HepG2 (cell line): ENCODE results near the gene PACC1. TPM values are rescaled to one million over a fixed set of nuclear protein-coding genes. Genes with fewer than 3 reads are reported as not detected.

Experiments used
- ATAC-seq: fragments of 200-7000 bp; cut with Tn5 transposase; 3 replicates; pipeline ENCODE4 v1.9.1; 2020; ENCODE audit warnings: mild to moderate bottlenecking, moderate library complexity
- BruUV-seq: library from RNA; stranded (reverse); fragments of 400-500 nt; replicated peaks from 2 replicates; lab custom pipeline; 2021; lab: Mats Ljungman, UMichigan
- CTCF ChIA-PET: fragments of 300-600 bp; formaldehyde crosslinking; extraction: SDS; loops from one replicate; lab custom pipeline; 2021; ENCODE audit warnings: low total read pairs, inconsistent platforms, low intra/inter-chr PET ratio; lab: Yijun Ruan, JAX
- POLR2A ChIA-PET: fragments of 350-600 bp; sonication (Branson Sonifier 250); formaldehyde crosslinking; loops from one replicate; lab custom pipeline; 2020; ENCODE audit warnings: antibody characterized with exemption, inconsistent platforms; lab: Yijun Ruan, JAX
- DNase-seq: peaks from one replicate; pipeline ENCODE4 v3.0.0-alpha.2; 2015; ENCODE audit warnings: low spot score
- FAIRE-seq: peaks from 3 replicates; lab custom pipeline; 2011; peaks lifted over from hg19 to GRCh38; lab: Jason Lieb, UNC
- H2AFZ ChIP-seq: one replicate; pipeline ENCODE4 v1.6.1; 2011; ENCODE audit warnings: low read length, inconsistent platforms
- H3K27ac ChIP-seq: fragments of 300-600 bp; 3 replicates; pipeline ENCODE4 v1.8.0; 2011; ENCODE audit warnings: mixed run types, mild to moderate bottlenecking, mixed read lengths, low read length, inconsistent platforms; ENCODE audit not compliant: insufficient read depth; ENCODE audit errors: extremely low read length
- H3K27me3 ChIP-seq, 2 experiments: fragments of 200-600 bp in 1 of 2; 2 replicates in 1 of 2; 3 replicates in 1 of 2; pipeline versions ENCODE4 v1.6.0 to v1.8.0; 2011; ENCODE audit warnings: low read length in 2 of 2, mild to moderate bottlenecking in 2 of 2, moderate library complexity in 2 of 2, inconsistent platforms in 1 of 2; ENCODE audit not compliant: insufficient read depth in 2 of 2, control insufficient read depth in 1 of 2
- H3K36me3 ChIP-seq, 2 experiments: fragments of 200-600 bp in 1 of 2; replicated peaks in 1 of 2; 2 replicates in 1 of 2; 3 replicates in 1 of 2; pipeline versions ENCODE4 v1.5.1 to v1.8.0; 2011; ENCODE audit warnings: low read length in 2 of 2, inconsistent platforms in 1 of 2; ENCODE audit not compliant: insufficient read depth in 2 of 2, control insufficient read depth in 1 of 2
- H3K4me1 ChIP-seq: 2 replicates; pipeline ENCODE4 v1.5.1; 2012; ENCODE audit warnings: low read length, inconsistent platforms; ENCODE audit not compliant: insufficient read depth
- H3K4me2 ChIP-seq: 2 replicates; pipeline ENCODE4 v1.6.0; 2011; ENCODE audit warnings: low read depth, low read length, inconsistent platforms
- H3K4me3 ChIP-seq, 3 experiments: fragments of 200-600 bp in 1 of 3; sonication (generic), shearing (Covaris generic) in 1 of 3; replicated peaks in 1 of 3; 2 replicates each; pipeline ENCODE4 v1.5.1; 2011 to 2016; ENCODE audit warnings: low read length in 3 of 3, inconsistent platforms in 2 of 3, low read depth in 2 of 3, mild to moderate bottlenecking in 2 of 3, control low read depth in 1 of 3, mixed read lengths in 1 of 3; ENCODE audit not compliant: insufficient read depth in 1 of 3
- H3K79me2 ChIP-seq: one replicate; pipeline ENCODE4 v1.6.1; 2011; ENCODE audit warnings: low read length, inconsistent platforms; ENCODE audit not compliant: insufficient read depth
- H3K9ac ChIP-seq: 2 replicates; pipeline ENCODE4 v1.6.0; 2011; ENCODE audit warnings: mild to moderate bottlenecking, low read depth, low read length, inconsistent platforms; ENCODE audit not compliant: insufficient read depth
- H3K9me3 ChIP-seq: 2 replicates; pipeline ENCODE4 v1.5.1; 2012; ENCODE audit warnings: mild to moderate bottlenecking, low read length
- H4K20me1 ChIP-seq: 2 replicates; pipeline ENCODE4 v1.6.0; 2011; ENCODE audit warnings: inconsistent platforms, mild to moderate bottlenecking, low read length, moderate library complexity; ENCODE audit not compliant: insufficient read depth
- BHLHE40 ChIP-seq: IDR thresholded peaks from 2 replicates; pipeline ENCODE4 v1.6.1; 2011; ENCODE audit warnings: low read length, improper control_type of control experiment
- BORCS8-MEF2B ChIP-seq: sonication (generic); formaldehyde crosslinking; IDR thresholded peaks from 2 replicates; pipeline ENCODE4 v1.8.0; 2022; ENCODE audit warnings: mild to moderate bottlenecking, missing genetic modification reagents
- ETV5 ChIP-seq: IDR thresholded peaks from 2 replicates; pipeline ENCODE4 v1.6.1; 2018; ENCODE audit warnings: missing biosample characterization, missing genetic modification reagents, inconsistent platforms, borderline replicate concordance
- HNF1B ChIP-seq: sonication (generic); formaldehyde crosslinking; IDR thresholded peaks from 2 replicates; pipeline ENCODE4 v1.5.1; 2020; ENCODE audit warnings: mild to moderate bottlenecking, moderate library complexity, missing genetic modification reagents
- JUND ChIP-seq: sonication (generic); formaldehyde crosslinking; IDR thresholded peaks from 2 replicates; pipeline ENCODE4 v1.8.0; 2022; ENCODE audit warnings: mild to moderate bottlenecking, missing genetic modification reagents
- MED13 ChIP-seq: sonication (generic); formaldehyde crosslinking; IDR thresholded peaks from 2 replicates; pipeline ENCODE4 v1.5.0; 2020; ENCODE audit warnings: missing genetic modification reagents
- MYNN ChIP-seq: sonication (generic); formaldehyde crosslinking; IDR thresholded peaks from 2 replicates; pipeline ENCODE4 v1.4.0; 2020; ENCODE audit warnings: mild to moderate bottlenecking, low read depth, missing genetic modification reagents
- PITX1 ChIP-seq: sonication (generic); formaldehyde crosslinking; IDR thresholded peaks from 2 replicates; pipeline ENCODE4 v1.5.1; 2020; ENCODE audit warnings: mild to moderate bottlenecking, missing genetic modification reagents
- RBAK ChIP-seq: sonication (generic); formaldehyde crosslinking; IDR thresholded peaks from 2 replicates; pipeline ENCODE4 v1.5.1; 2020; ENCODE audit warnings: mild to moderate bottlenecking, missing genetic modification reagents
- SRSF4 ChIP-seq: fragments of 200-400 bp; formaldehyde crosslinking; IDR thresholded peaks from one replicate; pipeline ENCODE4 v1.6.1; 2018; ENCODE audit warnings: mild to moderate bottlenecking, low read depth, low read length, moderate library complexity; ENCODE audit not compliant: poor library complexity, severe bottlenecking
- ZBTB42 ChIP-seq: sonication (generic); formaldehyde crosslinking; IDR thresholded peaks from 2 replicates; pipeline ENCODE4 v1.5.0; 2020; ENCODE audit warnings: mild to moderate bottlenecking, missing genetic modification reagents
- ZC3H4 ChIP-seq: sonication (generic); formaldehyde crosslinking; IDR thresholded peaks from 2 replicates; pipeline ENCODE4 v1.4.0; 2020; ENCODE audit warnings: missing genetic modification reagents, borderline replicate concordance
- ZNF121 ChIP-seq: sonication (generic); formaldehyde crosslinking; IDR thresholded peaks from 2 replicates; pipeline ENCODE4 v1.5.0; 2020; ENCODE audit warnings: mild to moderate bottlenecking, missing genetic modification reagents
- ZNF180 ChIP-seq: sonication (generic); formaldehyde crosslinking; IDR thresholded peaks from 2 replicates; pipeline ENCODE4 v1.4.0; 2020; ENCODE audit warnings: low read depth, missing genetic modification reagents, borderline replicate concordance
- ZNF451 ChIP-seq: sonication (generic); formaldehyde crosslinking; IDR thresholded peaks from 2 replicates; pipeline ENCODE4 v1.5.0; 2020; ENCODE audit warnings: mild to moderate bottlenecking, missing genetic modification reagents
- ZNF737 ChIP-seq: sonication (generic); formaldehyde crosslinking; IDR thresholded peaks from 2 replicates; pipeline ENCODE4 v1.5.0; 2020; ENCODE audit warnings: missing genetic modification reagents, mild to moderate bottlenecking, borderline replicate concordance
- WGBS: methylation state at CpG from one replicate; pipeline ENCODE4 v1.1.6; 2017; ENCODE audit warnings: low lambda C conversion rate; 5-methylcytosine and 5-hydroxymethylcytosine counted together
- in situ Hi-C: cut with HindIII; loops from 2 replicates; pipeline ENCODE4 v1.10.0; 2017; ENCODE audit warnings: low pct_unique_long_range_greater_than_20kb; ENCODE audit not compliant: extremely low pct_ligation_motif_present
- intact Hi-C: fragments of 100-400 bp; cut with micrococcal nuclease; formaldehyde crosslinking; loops from one replicate; pipeline ENCODE4 v1.10.0; 2022; ENCODE audit not compliant: unreplicated experiment
- polyA plus RNA-seq, 8 experiments: library from polyadenylated mRNA; depleted of rRNA in 3 of 8; stranded (reverse) in 7 of 8; unstranded in 1 of 8; fragments of >200 nt; fragmentation: Illumina TruSeq in 4 of 8; extraction: Trizol in 4 of 8; gene quantifications; 2 replicates each; pipeline versions ENCODE4 v1.2.1 to v1.2.3, GENCODE V29; 2011 to 2016; ENCODE audit warnings: low read depth in 4 of 8, missing spikeins in 1 of 8, mixed read lengths in 1 of 8; ENCODE audit not compliant: insufficient read depth in 1 of 8
- total RNA-seq, 5 experiments: library from RNA; depleted of rRNA; stranded (reverse); fragments of >200 nt; fragmentation: Illumina TruSeq; extraction: Trizol; gene quantifications; 2 replicates each; pipeline ENCODE4 v1.2.3, GENCODE V29; 2016; ENCODE audit warnings: low read depth in 1 of 5

Gene PACC1
- total and polyA plus RNA-seq, 2 of the 13 experiments (the other 11 are each of a cell fraction or from before 2014, with no cell fraction given) = 9.4 to 10.7 TPM

- 6% methylated on average over 5 of the region's 5 CpGs for WGBS
- no peak for FAIRE-seq
- intact Hi-C loops = loop anchor here (1.0 kb wide), 1 partner anchor 397 kb away; the partner anchor contains the start of genes DTL and INTS7
- no peak for DNase-seq
- Histone ChIP-seq H3K9ac (peak overlapping the region; percentile 47), H3K4me2 (peak overlapping the region; percentile 95), H3K9me3 (no peaks in the 10 kb centered on the region), H3K79me2 (no peaks in the 10 kb centered on the region), H3K4me1 (peaks cover 39% of the 10 kb centered on the region), H3K27me3 (peaks cover 0 to 7% of the 10 kb centered on the region in 2 experiments; a peak in 2 of 5 replicates), H4K20me1 (no peaks in the 10 kb centered on the region), H3K36me3 (no peaks in the 10 kb centered on the region), H3K4me3 (peak overlapping the region; percentile 58 to 93 (median 86)), H2AFZ (peak overlapping the region; percentile 75), H3K27ac (no peak overlapping the region)
- CTCF ChIA-PET = interaction anchor here (0.9 kb wide), 1 partner anchor 23 kb away, joined by 3 read pairs; no protein-coding TSS in a partner anchor
- POLR2A ChIA-PET = no interaction called here
- no peak for ATAC-seq
- in situ Hi-C loops = no loop called here
- no TSS peak for BruUV-seq
- TF ChIP-seq ZNF737 (CRISPR knock-in tag) (no peak), ZNF451 (no peak), HNF1B (CRISPR knock-in tag) (peak; percentile 20; the same call in 1 of the 2 replicates), RBAK (CRISPR knock-in tag) (no peak)
Observed at GRCh38 chr1:212432272-212432660, 17.6 kb upstream of the PACC1 start.

- intact Hi-C loops = loop anchor here (1.0 kb wide), 1 partner anchor 396 kb away; the partner anchor contains the start of genes DTL and INTS7
- Histone ChIP-seq H3K4me2 (peak overlapping the region; percentile 95; the same call in 1 of the 2 replicates), H3K36me3 (no peaks in the 10 kb centered on the region)
- TF ChIP-seq MED13 (no peak), ZBTB42 (CRISPR knock-in tag) (no peak), ZNF121 (CRISPR knock-in tag) (no peak), PITX1 (CRISPR knock-in tag) (no peak), ETV5 (CRISPR knock-in tag) (no peak), BORCS8-MEF2B (CRISPR knock-in tag) (no peak), JUND (CRISPR knock-in tag) (no peak), SRSF4 (no peak), BHLHE40 (no peak), MYNN (CRISPR knock-in tag) (no peak), ZNF180 (CRISPR knock-in tag) (no peak), ZC3H4 (CRISPR knock-in tag) (no peak)
Observed at GRCh38 chr1:212431644-212432043, 17.0 kb upstream of the PACC1 start.

More at GRCh38 chr1:212431644-212432043, 17.0 kb upstream of the PACC1 start:
- no peak for FAIRE-seq
- H3K79me2 ChIP-seq = no peaks in the 10 kb centered on the region
- no peak overlapping the region for H3K9ac ChIP-seq
- peaks cover 39% of the 10 kb centered on the region for H3K4me1 ChIP-seq
- no peaks in the 10 kb centered on the region for H3K9me3 ChIP-seq
- H2AFZ ChIP-seq = no peak overlapping the region
- H3K27me3 ChIP-seq = peaks cover 0 to 7% of the 10 kb centered on the region in 2 experiments; a peak in 2 of 5 replicates
- in situ Hi-C loops = no loop called here
- no peaks in the 10 kb centered on the region for H4K20me1 ChIP-seq
- H3K27ac ChIP-seq = no peak overlapping the region
- 44% methylated on average over 9 of the region's 9 CpGs for WGBS
- no TSS peak for BruUV-seq
- ChIA-PET POLR2A (no interaction called here), CTCF (no interaction called here)
- ATAC-seq = no peak
- DNase-seq = no peak
- H3K4me3 ChIP-seq = no peak overlapping the region
